ENCODE data around the gene LRP1B.

DNA sequence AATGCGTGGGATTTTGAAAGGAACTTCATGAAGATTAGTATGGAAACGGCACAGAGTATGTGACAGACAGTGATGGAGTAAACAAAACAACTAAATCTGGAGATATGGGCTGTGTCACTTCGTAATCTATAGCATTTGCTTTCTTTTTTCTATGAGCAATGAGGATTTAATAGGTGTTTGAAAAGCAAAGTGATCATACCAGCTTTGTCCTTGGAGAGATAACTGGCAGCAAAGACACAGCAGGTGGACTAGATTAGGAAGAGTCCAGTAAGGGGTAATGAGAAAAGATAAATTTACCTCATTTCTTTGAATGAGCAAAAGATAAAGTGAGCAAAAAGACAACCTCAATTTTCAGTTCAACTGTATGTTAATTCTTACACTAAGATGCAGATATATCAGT is 199.0 kb downstream of the LRP1B start:
- TF ChIP-seq, protein P1, sequence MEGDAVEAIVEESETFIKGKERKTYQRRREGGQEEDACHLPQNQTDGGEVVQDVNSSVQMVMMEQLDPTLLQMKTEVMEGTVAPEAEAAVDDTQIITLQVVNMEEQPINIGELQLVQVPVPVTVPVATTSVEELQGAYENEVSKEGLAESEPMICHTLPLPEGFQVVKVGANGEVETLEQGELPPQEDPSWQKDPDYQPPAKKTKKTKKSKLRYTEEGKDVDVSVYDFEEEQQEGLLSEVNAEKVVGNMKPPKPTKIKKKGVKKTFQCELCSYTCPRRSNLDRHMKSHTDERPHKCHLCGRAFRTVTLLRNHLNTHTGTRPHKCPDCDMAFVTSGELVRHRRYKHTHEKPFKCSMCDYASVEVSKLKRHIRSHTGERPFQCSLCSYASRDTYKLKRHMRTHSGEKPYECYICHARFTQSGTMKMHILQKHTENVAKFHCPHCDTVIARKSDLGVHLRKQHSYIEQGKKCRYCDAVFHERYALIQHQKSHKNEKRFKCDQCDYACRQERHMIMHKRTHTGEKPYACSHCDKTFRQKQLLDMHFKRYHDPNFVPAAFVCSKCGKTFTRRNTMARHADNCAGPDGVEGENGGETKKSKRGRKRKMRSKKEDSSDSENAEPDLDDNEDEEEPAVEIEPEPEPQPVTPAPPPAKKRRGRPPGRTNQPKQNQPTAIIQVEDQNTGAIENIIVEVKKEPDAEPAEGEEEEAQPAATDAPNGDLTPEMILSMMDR (IDR thresholded peaks at IDR 0.05) = no peak
- TF ChIP-seq POLR2A (IDR thresholded peaks at IDR 0.05) = no peak
